M059J (cell line): Measurements from ENCODE around the gene TMEM43. TPM values are rescaled to one million over a fixed set of nuclear protein-coding genes. Genes with fewer than 3 reads are reported as not detected.
A peak's percentile ranks its signal among the peaks of the same experiment; 100 is the strongest.

Source experiments
- DNase-seq: peaks from one replicate; pipeline ENCODE4 v3.0.0-alpha.2; 2012; ENCODE audit warnings: low read depth
- total RNA-seq: library from RNA; depleted of rRNA; stranded (reverse); fragments of >200 nt; shearing (Covaris generic); gene quantifications from 2 replicates; pipeline ENCODE4 v1.2.3, GENCODE V29; 2014

The TMEM43 gene
- total RNA-seq, 1 experiment from 2014 or later = 73.2 TPM

- no peak for DNase-seq
Measured at GRCh38 chr3:14122301-14122700, 2.6 kb upstream of the TMEM43 start.

GRCh38 chr3:14123308-14124222 is 1.3 kb upstream of the TMEM43 start:
- no peak for DNase-seq

- DNase-seq = peak; percentile 31
Measured at GRCh38 chr3:14124223-14124614, 633 bp upstream of the TMEM43 start.

- peak; percentile 90 for DNase-seq
Measured at GRCh38 chr3:14125193-14126016, 553 bp downstream of the TMEM43 start.

GRCh38 chr3:14126017-14126886 is 1.4 kb downstream of the TMEM43 start:
- no peak for DNase-seq

GRCh38 chr3:14126887-14127505 is 2.1 kb downstream of the TMEM43 start:
- no peak for DNase-seq

- no peak for DNase-seq
Measured at GRCh38 chr3:14127516-14128161, 2.8 kb downstream of the TMEM43 start.

- DNase-seq = no peak
Measured at GRCh38 chr3:14128724-14129123, 3.9 kb downstream of the TMEM43 start.

GRCh38 chr3:14129296-14129695 is 4.4 kb downstream of the TMEM43 start:
- DNase-seq = no peak

- DNase-seq = no peak
Measured at GRCh38 chr3:14130230-14130629, 5.4 kb downstream of the TMEM43 start.

- DNase-seq = no peak
Measured at GRCh38 chr3:14130707-14131106, 5.9 kb downstream of the TMEM43 start.

GRCh38 chr3:14131134-14131533 is 6.3 kb downstream of the TMEM43 start:
- DNase-seq = no peak

- no peak for DNase-seq
Measured at GRCh38 chr3:14132120-14132519, 7.3 kb downstream of the TMEM43 start.

GRCh38 chr3:14132689-14133088 is 7.8 kb downstream of the TMEM43 start:
- DNase-seq = no peak

- no peak for DNase-seq
Measured at GRCh38 chr3:14133188-14133800, 8.4 kb downstream of the TMEM43 start.

- DNase-seq = no peak
Measured at GRCh38 chr3:14133876-14134275, 9.0 kb downstream of the TMEM43 start.

- no peak for DNase-seq
Measured at GRCh38 chr3:14134291-14134690, 9.4 kb downstream of the TMEM43 start.

- no peak for DNase-seq
Measured at GRCh38 chr3:14135581-14135980, 10.7 kb downstream of the TMEM43 start.

GRCh38 chr3:14137004-14137403 is 12.2 kb downstream of the TMEM43 start:
- DNase-seq = peak; percentile 37

- DNase-seq = no peak
Measured at GRCh38 chr3:14137445-14137844, 12.6 kb downstream of the TMEM43 start.
